HFFc6 (cell line): Measurements from ENCODE around the gene SAPCD2. TPM values are rescaled to one million over a fixed set of nuclear protein-coding genes. Genes with fewer than 3 reads are reported as not detected.

Source experiments
- DNase-seq: peaks from one replicate; pipeline ENCODE4 v3.0.0-alpha.2; 2018
- H3K27ac Mint-ChIP-seq: 2 replicates; pipeline ENCODE4 v1.8.0; 2020; ENCODE audit warnings: mild to moderate bottlenecking, mixed read lengths
- H3K27me3 Mint-ChIP-seq: 2 replicates; pipeline ENCODE4 v1.8.0; 2021; ENCODE audit warnings: mild to moderate bottlenecking, moderate library complexity, mixed read lengths; ENCODE audit not compliant: insufficient read depth
- H3K36me3 Mint-ChIP-seq: 2 replicates; pipeline ENCODE4 v1.8.0; 2021; ENCODE audit warnings: low read depth, mixed read lengths
- H3K4me1 Mint-ChIP-seq: 2 replicates; pipeline ENCODE4 v1.8.0; 2020; ENCODE audit warnings: low read depth, mixed read lengths
- H3K4me3 Mint-ChIP-seq: 2 replicates; pipeline ENCODE4 v1.8.0; 2020; ENCODE audit warnings: mild to moderate bottlenecking, moderate library complexity, mixed read lengths
- H3K9me3 Mint-ChIP-seq: 2 replicates; pipeline ENCODE4 v1.8.0; 2020; ENCODE audit warnings: mild to moderate bottlenecking, mixed read lengths
- CTCF ChIP-seq: fragments of 200-600 bp; sonication (generic); IDR thresholded peaks from 2 replicates; pipeline ENCODE4 v1.5.0; 2021; ENCODE audit warnings: antibody characterized with exemption, mild to moderate bottlenecking
- total RNA-seq, 6 experiments: library from RNA; stranded (reverse); fragmentation: NEBNext Ultra II Directional; extraction: Animal tissue kit (Norgen Biotek cat#: 25700); gene quantifications; 2 replicates in 1 of 6; 3 replicates in 5 of 6; pipeline ENCODE4 v1.2.3, GENCODE V29; 2021

Gene SAPCD2
- total RNA-seq, 6 experiments from 2014 or later: 7.7 to 14.8 (median 11.3) TPM

- TF ChIP-seq CTCF: no peak
- Mint-ChIP-seq H3K27me3 (no peaks in the 10 kb centered on the region; the same call in none of the 2 replicates), H3K9me3 (no peaks in the 10 kb centered on the region), H3K36me3 (peaks cover 14% of the 10 kb centered on the region), H3K4me3 (no peak overlapping the region), H3K4me1 (no peaks in the 10 kb centered on the region), H3K27ac (no peak overlapping the region)
- no peak for DNase-seq
These were observed 55.4 kb downstream of the SAPCD2 start for GRCh38 chr9:137014776-137015539.

GRCh38 chr9:137014166-137014565, 56.2 kb downstream of the SAPCD2 start:
- H3K4me3 Mint-ChIP-seq: no peak overlapping the region
- no peaks in the 10 kb centered on the region for H3K9me3 Mint-ChIP-seq
- H3K27ac Mint-ChIP-seq: no peak overlapping the region
- no peak for DNase-seq
- TF ChIP-seq CTCF: no peak
- H3K27me3 Mint-ChIP-seq: no peaks in the 10 kb centered on the region; the same call in 1 of the 2 replicates
- peaks cover 14% of the 10 kb centered on the region for H3K36me3 Mint-ChIP-seq
- no peaks in the 10 kb centered on the region for H3K4me1 Mint-ChIP-seq

- Mint-ChIP-seq H3K27ac (no peak overlapping the region), H3K36me3 (peaks cover 14% of the 10 kb centered on the region), H3K4me3 (no peak overlapping the region), H3K4me1 (no peaks in the 10 kb centered on the region), H3K9me3 (no peaks in the 10 kb centered on the region), H3K27me3 (no peaks in the 10 kb centered on the region; the same call in 1 of the 2 replicates)
- no peak for TF ChIP-seq CTCF
- no peak for DNase-seq
These were observed 56.8 kb downstream of the SAPCD2 start for GRCh38 chr9:137013571-137013940.

- Mint-ChIP-seq H3K27ac (no peak overlapping the region), H3K36me3 (peaks cover 14% of the 10 kb centered on the region)
These were observed 57.4 kb downstream of the SAPCD2 start for GRCh38 chr9:137012694-137013570.

More at GRCh38 chr9:137012694-137013570, 57.4 kb downstream of the SAPCD2 start:
- H3K4me1 Mint-ChIP-seq: no peaks in the 10 kb centered on the region
- H3K27me3 Mint-ChIP-seq: no peaks in the 10 kb centered on the region; the same call in 1 of the 2 replicates
- no peak for DNase-seq
- no peak for TF ChIP-seq CTCF
- H3K9me3 Mint-ChIP-seq: no peaks in the 10 kb centered on the region
- H3K4me3 Mint-ChIP-seq: no peak overlapping the region

Other genes starting within 250 kb of the SAPCD2 start
- gene AJM1, start 228.1 kb downstream of the SAPCD2 start, total RNA-seq: 1 to 10 TPM; 4.5 to 8.0 (median 5.3) TPM
- gene PHPT1, start 221.1 kb downstream of the SAPCD2 start, total RNA-seq: 100 to 1,000 TPM; 156 to 181 (median 169) TPM
- 1 to 10 TPM; 2.3 to 3.4 (median 3.0) TPM for gene MAMDC4, start 218.2 kb downstream of the SAPCD2 start, total RNA-seq
- gene EDF1, start 204.2 kb downstream of the SAPCD2 start, total RNA-seq: 100 to 1,000 TPM; 369 to 460 (median 443) TPM
- 10 to 100 TPM; 11.1 to 15.9 (median 13.6) TPM for gene TRAF2, start 184.0 kb downstream of the SAPCD2 start, total RNA-seq
- gene FBXW5, start 125.8 kb downstream of the SAPCD2 start, total RNA-seq: 100 to 1,000 TPM in 1 of 6 experiments, 10 to 100 TPM in 5; 89.1 to 102 (median 94.4) TPM
- gene C8G, start 125.3 kb downstream of the SAPCD2 start, total RNA-seq: 1 to 10 TPM in 3 of 6 experiments, under 1 TPM in 3; 0.51 to 1.8 (median 0.97) TPM
- gene LCN12, start 118.3 kb downstream of the SAPCD2 start, total RNA-seq: under 1 TPM in 2 of 6 experiments, not detected in 4; 0.14 to 0.31 TPM
- not detected for gene PTGDS, start 93.1 kb downstream of the SAPCD2 start, total RNA-seq
- not detected for gene LCNL1, start 87.6 kb downstream of the SAPCD2 start, total RNA-seq
- 10 to 100 TPM; 26.0 to 42.6 (median 29.0) TPM for gene PAXX, start 78.1 kb downstream of the SAPCD2 start, total RNA-seq
- 10 to 100 TPM in 2 of 6 experiments, 1 to 10 TPM in 4; 2.7 to 14.6 (median 4.0) TPM for gene CLIC3, start 74.0 kb downstream of the SAPCD2 start, total RNA-seq
- 10 to 100 TPM; 18.3 to 36.3 (median 23.6) TPM for gene ABCA2, start 42.3 kb downstream of the SAPCD2 start, total RNA-seq
- gene FUT7, start 38.5 kb downstream of the SAPCD2 start, total RNA-seq: not detected
- 100 to 1,000 TPM; 112 to 197 (median 119) TPM for gene NPDC1, start 24.4 kb downstream of the SAPCD2 start, total RNA-seq
- gene ENTPD2, start 16.5 kb downstream of the SAPCD2 start, total RNA-seq: under 1 TPM in 3 of 6 experiments, not detected in 3; 0.12 to 0.28 (median 0.16) TPM
- 10 to 100 TPM in 5 of 6 experiments, 1 to 10 TPM in 1; 9.4 to 13.1 (median 10.6) TPM for gene UAP1L1, start 7.0 kb upstream of the SAPCD2 start, total RNA-seq
- 10 to 100 TPM; 70.1 to 90.2 (median 77.6) TPM for gene MAN1B1, start 16.4 kb upstream of the SAPCD2 start, total RNA-seq
- 10 to 100 TPM; 47.5 to 90.2 (median 51.1) TPM for gene DPP7, start 44.2 kb upstream of the SAPCD2 start, total RNA-seq
- gene GRIN1, start 68.6 kb upstream of the SAPCD2 start, total RNA-seq: 1 to 10 TPM in 1 of 6 experiments, under 1 TPM in 2, not detected in 3; 0.51 to 1.1 (median 0.66) TPM
- not detected for gene LRRC26, start 99.5 kb upstream of the SAPCD2 start, total RNA-seq
- gene TMEM210, start 101.5 kb upstream of the SAPCD2 start, total RNA-seq: not detected
- gene ANAPC2, start 118.0 kb upstream of the SAPCD2 start, total RNA-seq: 10 to 100 TPM; 34.8 to 41.5 (median 37.4) TPM
- 10 to 100 TPM; 76.7 to 82.8 (median 82.1) TPM for gene SSNA1, start 118.1 kb upstream of the SAPCD2 start, total RNA-seq
- 10 to 100 TPM in 4 of 6 experiments, 1 to 10 TPM in 2; 9.9 to 18.1 (median 13.3) TPM for gene TPRN, start 130.2 kb upstream of the SAPCD2 start, total RNA-seq
- gene TMEM203, start 135.1 kb upstream of the SAPCD2 start, total RNA-seq: 10 to 100 TPM; 38.7 to 47.4 (median 40.1) TPM
- 10 to 100 TPM; 13.1 to 17.3 (median 16.6) TPM for gene NDOR1, start 135.1 kb upstream of the SAPCD2 start, total RNA-seq
- gene RNF208, start 151.7 kb upstream of the SAPCD2 start, total RNA-seq: 1 to 10 TPM; 2.5 to 3.8 (median 3.4) TPM
- gene CYSRT1, start 154.6 kb upstream of the SAPCD2 start, total RNA-seq: under 1 TPM; 0.41 to 0.97 (median 0.68) TPM
- not detected for gene RNF224, start 156.9 kb upstream of the SAPCD2 start, total RNA-seq
- not detected for gene SLC34A3, start 160.3 kb upstream of the SAPCD2 start, total RNA-seq
- 100 to 1,000 TPM; 415 to 760 (median 681) TPM for gene TUBB4B, start 170.7 kb upstream of the SAPCD2 start, total RNA-seq
- not detected for gene STPG3, start 180.7 kb upstream of the SAPCD2 start, total RNA-seq
- gene NELFB, start 184.8 kb upstream of the SAPCD2 start, total RNA-seq: 10 to 100 TPM; 48.5 to 59.9 (median 52.7) TPM
- 10 to 100 TPM; 58.4 to 76.2 (median 62.2) TPM for gene TOR4A, start 207.2 kb upstream of the SAPCD2 start, total RNA-seq
- gene NRARP, start 231.7 kb upstream of the SAPCD2 start, total RNA-seq: under 1 TPM in 5 of 6 experiments, not detected in 1; 0.09 to 0.36 (median 0.17) TPM